Coronary artery (tissue), 2 donors: ENCODE data around the gene WDR64.

ENCODE experiments used
- DNase-seq: peaks from one replicate; pipeline ENCODE4 v3.0.0-alpha.2; 2017; ENCODE audit warnings: low spot score
- H3K27ac ChIP-seq, 2 donors: fragments of 200-600 bp; sonication (generic); one replicate each; pipeline ENCODE4 v1.5.1; 2016 to 2019
- H3K4me3 ChIP-seq: fragments of 200-600 bp; sonication (generic); 2 replicates; pipeline ENCODE4 v1.5.1; 2016; ENCODE audit warnings: mild to moderate bottlenecking, moderate library complexity
- CTCF ChIP-seq: fragments of 200-600 bp; sonication (generic); IDR thresholded peaks from one replicate; pipeline ENCODE4 v1.5.1; 2019; ENCODE audit warnings: antibody characterized with exemption

Gene WDR64

GRCh38 chr1:241770115-241770514 lies 118.0 kb downstream of the WDR64 start:
- TF ChIP-seq CTCF = no peak
- Histone ChIP-seq H3K27ac (no peak overlapping the region), H3K4me3 (no peak overlapping the region)
- DNase-seq = no peak

GRCh38 chr1:241771117-241771516 lies 119.0 kb downstream of the WDR64 start:
- H3K4me3 ChIP-seq = no peak overlapping the region
- DNase-seq = no peak
- no peak overlapping the region for H3K27ac ChIP-seq
- TF ChIP-seq CTCF = no peak

GRCh38 chr1:241772932-241773500 lies 120.9 kb downstream of the WDR64 start:
- TF ChIP-seq CTCF = no peak
- Histone ChIP-seq H3K4me3 (no peak overlapping the region), H3K27ac (no peak overlapping the region)
- no peak for DNase-seq

- TF ChIP-seq CTCF = no peak
- H3K4me3 ChIP-seq = no peak overlapping the region
- H3K27ac ChIP-seq = no peak overlapping the region
- DNase-seq = no peak
Observed at GRCh38 chr1:241773991-241774390, 121.9 kb downstream of the WDR64 start.

- no peak for DNase-seq
- Histone ChIP-seq H3K27ac (no peak overlapping the region), H3K4me3 (no peak overlapping the region)
- TF ChIP-seq CTCF = no peak
Observed at GRCh38 chr1:241775021-241775420, 122.9 kb downstream of the WDR64 start.

- DNase-seq = no peak
- no peak overlapping the region for H3K27ac ChIP-seq
- H3K4me3 ChIP-seq = no peak overlapping the region
- TF ChIP-seq CTCF = no peak
Observed at GRCh38 chr1:241776911-241777310, 124.8 kb downstream of the WDR64 start.

GRCh38 chr1:241778117-241778516 lies 126.0 kb downstream of the WDR64 start:
- TF ChIP-seq CTCF = no peak
- DNase-seq = no peak
- H3K4me3 ChIP-seq = no peak overlapping the region
- no peak overlapping the region for H3K27ac ChIP-seq
